DOHH2 (cell line): ENCODE results near the gene ARHGAP22.

ENCODE experiments used
- CTCF ChIP-seq: fragments of 200-600 bp; sonication (generic); IDR thresholded peaks from one replicate; pipeline ENCODE4 v1.5.1; 2014; ENCODE audit warnings: antibody characterized with exemption, mild to moderate bottlenecking, low read depth, low read length; ENCODE audit not compliant: poor library complexity, severe bottlenecking
- EZH2phosphoT487 ChIP-seq: fragments of 200-600 bp; sonication (generic); IDR thresholded peaks from 2 replicates; pipeline ENCODE4 v1.6.1; 2017; ENCODE audit warnings: borderline replicate concordance, mild to moderate bottlenecking, antibody characterized with exemption, low read length, moderate library complexity, mixed read lengths

GRCh38 chr10:48538611-48539010 is 66.3 kb downstream of the ARHGAP22 start:
- TF ChIP-seq CTCF (no peak), EZH2phosphoT487 (no peak)
